ENCODE data around the gene CRY2. TPM values are rescaled to one million over a fixed set of nuclear protein-coding genes. Genes with fewer than 3 reads are reported as not detected.

CRY2 gene
- polyA plus RNA-seq, 1 of the 3 experiments (the other 2 are of a cell fraction) = 6.7 TPM

DNA sequence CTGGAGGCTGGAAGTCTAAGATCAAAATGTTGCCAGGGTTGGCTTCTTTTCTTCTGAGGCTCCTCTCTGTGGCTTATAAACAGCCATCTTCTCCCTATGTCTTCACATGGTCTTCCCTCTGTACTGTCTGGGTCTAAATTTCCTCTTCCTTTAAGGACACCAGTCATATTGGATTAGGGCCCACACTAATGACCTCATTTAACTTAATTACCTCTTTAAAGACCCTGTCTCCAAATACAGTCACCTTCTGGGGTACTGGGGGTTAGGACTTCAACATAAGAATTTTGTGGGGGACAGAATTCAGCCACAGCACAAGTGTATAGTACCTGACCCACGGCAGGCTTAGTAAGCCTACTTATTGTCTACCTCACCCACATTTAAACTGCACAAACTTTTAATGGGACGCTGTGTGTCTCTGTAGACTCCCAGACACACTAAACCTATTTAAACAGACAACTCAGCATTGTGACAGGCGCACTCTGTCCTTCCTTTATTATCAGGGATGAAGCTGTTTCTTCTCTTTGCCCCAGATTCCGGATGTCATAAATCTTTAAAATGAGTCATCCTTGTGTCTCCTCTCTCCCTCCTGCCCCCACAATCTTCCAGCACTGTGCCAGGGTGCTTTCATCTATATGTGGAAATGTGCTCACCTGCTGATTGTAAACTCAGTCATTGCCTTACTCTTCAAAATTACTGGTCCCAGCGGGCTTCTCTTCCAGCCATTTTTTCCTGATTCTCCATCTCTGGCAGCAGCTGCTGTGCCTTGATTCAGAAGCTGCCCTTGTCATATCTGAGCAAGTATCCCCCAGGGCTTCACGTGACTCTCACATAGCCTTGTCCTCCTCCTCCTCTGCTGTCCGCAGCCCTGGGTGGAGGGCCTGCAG, 32.8 kb downstream of the CRY2 start (continued):
- TF ChIP-seq CHD2 (IDR thresholded peaks at IDR 0.05; ENCODE audit: low read length, partially characterized antibody) (peak; percentile 13), SIN3A (IDR thresholded peaks at IDR 0.05; ENCODE audit: borderline replicate concordance, low read depth, low read length) (peak; percentile 36; the same call in 1 of the 2 replicates), MEF2A (IDR thresholded peaks at IDR 0.05; ENCODE audit: borderline replicate concordance, low read depth) (peak; percentile 29; the same call in 1 of the 2 replicates), JUND (IDR thresholded peaks at IDR 0.05) (peak; percentile 95), FOXJ3 (CRISPR knock-in tag; IDR thresholded peaks at IDR 0.05) (no peak), GATA2 (CRISPR knock-in tag; IDR thresholded peaks at IDR 0.05) (no peak), EP300 (IDR thresholded peaks at IDR 0.05; ENCODE audit: borderline replicate concordance in 1 of 2, low read depth in 1 of 2, low read length in 1 of 2) (peak; percentile 43 to 47; a peak in 3 of 4 replicates), SMC3 (IDR thresholded peaks at IDR 0.05; ENCODE audit: low read depth, low read length) (no peak), POLR2AphosphoS5 (IDR thresholded peaks at IDR 0.05; ENCODE audit: low read depth, low read length) (peak; percentile 22; the same call in 1 of the 2 replicates), TCF12 (IDR thresholded peaks at IDR 0.05) (peak; percentile 86), TEAD4 (IDR thresholded peaks at IDR 0.05; ENCODE audit: borderline replicate concordance, insufficient read depth) (no peak)
- TF ChIP-seq, protein P1, sequence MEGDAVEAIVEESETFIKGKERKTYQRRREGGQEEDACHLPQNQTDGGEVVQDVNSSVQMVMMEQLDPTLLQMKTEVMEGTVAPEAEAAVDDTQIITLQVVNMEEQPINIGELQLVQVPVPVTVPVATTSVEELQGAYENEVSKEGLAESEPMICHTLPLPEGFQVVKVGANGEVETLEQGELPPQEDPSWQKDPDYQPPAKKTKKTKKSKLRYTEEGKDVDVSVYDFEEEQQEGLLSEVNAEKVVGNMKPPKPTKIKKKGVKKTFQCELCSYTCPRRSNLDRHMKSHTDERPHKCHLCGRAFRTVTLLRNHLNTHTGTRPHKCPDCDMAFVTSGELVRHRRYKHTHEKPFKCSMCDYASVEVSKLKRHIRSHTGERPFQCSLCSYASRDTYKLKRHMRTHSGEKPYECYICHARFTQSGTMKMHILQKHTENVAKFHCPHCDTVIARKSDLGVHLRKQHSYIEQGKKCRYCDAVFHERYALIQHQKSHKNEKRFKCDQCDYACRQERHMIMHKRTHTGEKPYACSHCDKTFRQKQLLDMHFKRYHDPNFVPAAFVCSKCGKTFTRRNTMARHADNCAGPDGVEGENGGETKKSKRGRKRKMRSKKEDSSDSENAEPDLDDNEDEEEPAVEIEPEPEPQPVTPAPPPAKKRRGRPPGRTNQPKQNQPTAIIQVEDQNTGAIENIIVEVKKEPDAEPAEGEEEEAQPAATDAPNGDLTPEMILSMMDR (IDR thresholded peaks at IDR 0.05) = no peak

DNA sequence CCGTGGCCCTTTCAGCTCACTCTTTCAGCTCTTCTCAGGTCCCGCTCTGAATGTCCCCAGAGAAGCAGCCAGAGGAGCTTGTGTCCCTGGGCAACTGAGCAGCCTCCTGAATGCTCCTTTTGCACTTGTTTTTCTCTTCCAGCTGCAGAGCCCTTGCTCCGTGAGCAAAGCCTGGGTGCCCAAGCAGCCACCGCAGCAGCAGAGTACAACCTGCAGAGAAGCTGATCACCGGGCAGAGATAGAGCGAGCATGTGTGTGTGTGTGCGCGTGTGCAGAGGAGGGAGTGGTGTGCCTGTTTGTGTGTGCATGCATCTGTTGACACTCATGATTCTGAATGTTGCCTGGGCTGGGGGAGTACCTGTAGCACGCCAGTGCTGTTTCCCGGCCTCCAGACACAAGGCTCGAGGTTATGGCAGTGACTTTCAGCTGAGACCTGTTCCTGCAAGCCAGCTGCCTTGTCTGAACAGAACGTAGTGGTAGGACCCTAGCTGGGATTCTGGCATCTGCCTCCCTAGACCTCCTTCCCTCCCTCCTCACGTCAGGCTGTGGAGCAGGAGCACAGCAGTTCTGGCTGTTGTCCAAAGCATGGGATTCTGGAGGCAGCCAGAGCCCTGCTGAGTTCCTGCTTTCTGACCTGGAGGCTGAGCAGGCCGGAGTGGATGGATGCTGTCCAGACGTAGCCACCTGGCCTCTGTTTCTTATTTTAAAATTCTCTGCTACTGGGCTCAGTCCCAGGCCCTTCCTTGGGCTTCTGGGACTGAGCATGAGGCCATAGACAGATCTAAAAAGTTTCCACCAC, 33.7 kb downstream of the CRY2 start:
- Histone ChIP-seq H3K36me3 (replicated peaks in 1 of 2; ENCODE audit: control insufficient read depth in 1 of 2, insufficient read depth in 2 of 2, low read length in 1 of 2) (peaks cover 11 to 25% of the 10 kb centered on the region in 2 experiments), H3K27ac (ENCODE audit: low read depth in 2 of 2, low read length in 1 of 2) (peak overlapping the region; percentile 74 to 97; a peak in 3 of 4 replicates), H3K9me3 (no peaks in the 10 kb centered on the region), H3K79me2 (ENCODE audit: insufficient read depth) (no peaks in the 10 kb centered on the region), H3F3A (replicated peaks; ENCODE audit: insufficient read depth) (peaks cover 12% of the 10 kb centered on the region), H3K4me2 (peak overlapping the region; percentile 31; the same call in 1 of the 2 replicates), H3K4me3 (ENCODE audit: low read depth in 2 of 2, low read length in 1 of 2) (no peak overlapping the region), H3K27me3 (ENCODE audit: insufficient read depth) (no peaks in the 10 kb centered on the region), H3K4me1 (ENCODE audit: control insufficient read depth in 1 of 2, insufficient read depth in 2 of 2, low read depth in 1 of 2, low read length in 1 of 2) (peaks cover 24 to 51% of the 10 kb centered on the region in 2 experiments), H3K9me2 (no peaks in the 10 kb centered on the region), H2AFZ (ENCODE audit: low read depth) (no peak overlapping the region), H3K9ac (no peak overlapping the region), H4K20me1 (ENCODE audit: insufficient read depth) (peaks cover 24% of the 10 kb centered on the region)
- ChIA-PET CTCF (interaction anchor here (0.8 to 3.7 kb wide), 14 partner anchors 8 to 435 kb away, joined by 3 to 20 read pairs (median 5); no protein-coding TSS in a partner anchor), POLR2A (interaction anchor here (0.9 to 1.8 kb wide), 3 partner anchors 16 to 37 kb away, joined by 4 to 5 read pairs (median 4); partner anchors contain the start of gene PEX16)
- DNase-seq = peak; percentile 83
- WGBS (ENCODE audit: low lambda C conversion rate) = 53% methylated on average over 10 of the region's 15 CpGs
- TF ChIP-seq CHD2 (IDR thresholded peaks at IDR 0.05; ENCODE audit: low read length, partially characterized antibody) (peak; percentile 74), FOSL2 (IDR thresholded peaks at IDR 0.05; ENCODE audit: borderline replicate concordance, low read depth) (no peak), NFIC (IDR thresholded peaks at IDR 0.05; ENCODE audit: borderline replicate concordance) (peak; percentile 65), EP300 (IDR thresholded peaks at IDR 0.05; ENCODE audit: borderline replicate concordance in 1 of 2, low read depth in 1 of 2, low read length in 1 of 2) (peak in 1 of 2 experiments; percentile 82; a peak in 1 of 4 replicates), TCF12 (IDR thresholded peaks at IDR 0.05) (peak; percentile 74), GATA2 (CRISPR knock-in tag; IDR thresholded peaks at IDR 0.05) (peak; percentile 67), FOXJ3 (CRISPR knock-in tag; IDR thresholded peaks at IDR 0.05) (peak; percentile 29; the same call in 1 of the 2 replicates), RCOR1 (IDR thresholded peaks at IDR 0.05; ENCODE audit: low read length) (peak; percentile 72; the same call in 1 of the 2 replicates), POLR2AphosphoS5 (IDR thresholded peaks at IDR 0.05; ENCODE audit: low read depth, low read length) (0 out of 2 replicates have a peak, but pooled peaks have one; percentile 24), MXI1 (IDR thresholded peaks at IDR 0.05; ENCODE audit: low read depth, low read length) (peak; percentile 78), SMC3 (IDR thresholded peaks at IDR 0.05; ENCODE audit: low read depth, low read length) (no peak)
- TF ChIP-seq, protein P2, sequence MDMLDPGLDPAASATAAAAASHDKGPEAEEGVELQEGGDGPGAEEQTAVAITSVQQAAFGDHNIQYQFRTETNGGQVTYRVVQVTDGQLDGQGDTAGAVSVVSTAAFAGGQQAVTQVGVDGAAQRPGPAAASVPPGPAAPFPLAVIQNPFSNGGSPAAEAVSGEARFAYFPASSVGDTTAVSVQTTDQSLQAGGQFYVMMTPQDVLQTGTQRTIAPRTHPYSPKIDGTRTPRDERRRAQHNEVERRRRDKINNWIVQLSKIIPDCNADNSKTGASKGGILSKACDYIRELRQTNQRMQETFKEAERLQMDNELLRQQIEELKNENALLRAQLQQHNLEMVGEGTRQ (IDR thresholded peaks at IDR 0.05; ENCODE audit: borderline replicate concordance, low read depth, low read length) = no peak
- TF ChIP-seq, protein P3, sequence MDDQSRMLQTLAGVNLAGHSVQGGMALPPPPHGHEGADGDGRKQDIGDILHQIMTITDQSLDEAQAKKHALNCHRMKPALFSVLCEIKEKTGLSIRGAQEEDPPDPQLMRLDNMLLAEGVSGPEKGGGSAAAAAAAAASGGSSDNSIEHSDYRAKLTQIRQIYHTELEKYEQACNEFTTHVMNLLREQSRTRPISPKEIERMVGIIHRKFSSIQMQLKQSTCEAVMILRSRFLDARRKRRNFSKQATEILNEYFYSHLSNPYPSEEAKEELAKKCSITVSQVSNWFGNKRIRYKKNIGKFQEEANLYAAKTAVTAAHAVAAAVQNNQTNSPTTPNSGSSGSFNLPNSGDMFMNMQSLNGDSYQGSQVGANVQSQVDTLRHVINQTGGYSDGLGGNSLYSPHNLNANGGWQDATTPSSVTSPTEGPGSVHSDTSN (IDR thresholded peaks at IDR 0.05) = peak; percentile 14; the same call in 1 of the 2 replicates
- TF ChIP-seq, protein P4, sequence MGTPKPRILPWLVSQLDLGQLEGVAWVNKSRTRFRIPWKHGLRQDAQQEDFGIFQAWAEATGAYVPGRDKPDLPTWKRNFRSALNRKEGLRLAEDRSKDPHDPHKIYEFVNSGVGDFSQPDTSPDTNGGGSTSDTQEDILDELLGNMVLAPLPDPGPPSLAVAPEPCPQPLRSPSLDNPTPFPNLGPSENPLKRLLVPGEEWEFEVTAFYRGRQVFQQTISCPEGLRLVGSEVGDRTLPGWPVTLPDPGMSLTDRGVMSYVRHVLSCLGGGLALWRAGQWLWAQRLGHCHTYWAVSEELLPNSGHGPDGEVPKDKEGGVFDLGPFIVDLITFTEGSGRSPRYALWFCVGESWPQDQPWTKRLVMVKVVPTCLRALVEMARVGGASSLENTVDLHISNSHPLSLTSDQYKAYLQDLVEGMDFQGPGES (IDR thresholded peaks at IDR 0.05; ENCODE audit: low read depth, low read length) = no peak
